Spinal cord (tissue), 10 donors: ENCODE data around the gene SYP. TPM values are rescaled to one million over a fixed set of nuclear protein-coding genes. Genes with fewer than 3 reads are reported as not detected.

Experiments used
- DNase-seq, 6 donors: peaks; one replicate each; pipeline versions ENCODE4 v3.0.0 to v3.0.0-alpha.2; 2013 to 2015; ENCODE audit warnings: low spot score in 6 of 6, low read depth in 4 of 6
- H3K27ac ChIP-seq: one replicate; pipeline ENCODE4 v1.5.1; 2013; ENCODE audit warnings: low read depth, low read length, control low read depth
- H3K27me3 ChIP-seq: one replicate; pipeline ENCODE4 v1.6.1; 2013; ENCODE audit warnings: low read length; ENCODE audit not compliant: control insufficient read depth, insufficient read depth
- H3K36me3 ChIP-seq: one replicate; pipeline ENCODE4 v1.6.1; 2013; ENCODE audit warnings: low read length; ENCODE audit not compliant: control insufficient read depth, insufficient read depth
- H3K4me1 ChIP-seq: one replicate; pipeline ENCODE4 v1.6.1; 2013; ENCODE audit warnings: low read length; ENCODE audit not compliant: control insufficient read depth, insufficient read depth
- H3K4me3 ChIP-seq: one replicate; pipeline ENCODE4 v1.5.1; 2013; ENCODE audit warnings: low read depth, low read length, control low read depth
- H3K9me3 ChIP-seq: one replicate; pipeline ENCODE4 v1.6.1; 2013; ENCODE audit warnings: low read length; ENCODE audit not compliant: control insufficient read depth, insufficient read depth
- WGBS: methylation state at CpG from one replicate; pipeline ENCODE4 v1.1.5; 2013; ENCODE audit warnings: missing lambda C conversion rate; ENCODE audit not compliant: insufficient coverage; 5-methylcytosine and 5-hydroxymethylcytosine counted together
- polyA plus RNA-seq, 2 donors: library from polyadenylated mRNA; unstranded; fragments of 120-200 nt; gene quantifications; one replicate each; pipeline ENCODE4 v1.2.1, GENCODE V29; 2013; ENCODE audit not compliant: insufficient read length in 2 of 2
- total RNA-seq, 2 donors: library from RNA; depleted of rRNA in 1 of 2; stranded (reverse); fragments of 120-200 nt in 1 of 2; fragments of >200 nt in 1 of 2; gene quantifications; one replicate each; pipeline versions ENCODE4 v1.2.3 to v1.2.4, GENCODE V29; 2013 to 2014
- donor health status: healthy.

Gene SYP
- total and polyA plus RNA-seq, 4 donors = 83.5 to 344 (median 245) TPM

DNA sequence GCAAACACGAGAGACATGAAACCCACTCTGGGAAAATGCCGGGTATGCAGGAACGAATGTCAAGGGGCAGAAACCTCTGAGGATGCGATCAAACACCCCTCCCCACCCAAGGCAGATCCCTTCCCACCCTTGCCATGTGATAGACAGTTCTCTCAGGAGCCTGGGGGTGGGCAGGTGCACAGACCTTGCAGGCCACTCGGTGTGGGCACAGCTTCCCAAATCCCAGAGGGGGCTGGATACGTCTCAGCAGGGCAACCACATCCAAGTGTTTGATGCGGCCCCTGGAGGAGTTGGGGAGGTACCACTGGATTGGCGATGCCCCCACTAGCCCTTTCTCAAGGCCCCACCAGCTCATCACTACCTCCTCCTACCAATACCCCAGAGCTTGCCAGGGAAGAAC, 10.4 kb upstream of the SYP start:
- Histone ChIP-seq H3K27ac (no peak overlapping the region), H3K4me3 (no peak overlapping the region), H3K9me3 (no peaks in the 10 kb centered on the region), H3K27me3 (no peaks in the 10 kb centered on the region), H3K36me3 (no peaks in the 10 kb centered on the region), H3K4me1 (no peaks in the 10 kb centered on the region)
- WGBS = 67% methylated on average over 1 of the region's 8 CpGs
- no peak for DNase-seq

DNA sequence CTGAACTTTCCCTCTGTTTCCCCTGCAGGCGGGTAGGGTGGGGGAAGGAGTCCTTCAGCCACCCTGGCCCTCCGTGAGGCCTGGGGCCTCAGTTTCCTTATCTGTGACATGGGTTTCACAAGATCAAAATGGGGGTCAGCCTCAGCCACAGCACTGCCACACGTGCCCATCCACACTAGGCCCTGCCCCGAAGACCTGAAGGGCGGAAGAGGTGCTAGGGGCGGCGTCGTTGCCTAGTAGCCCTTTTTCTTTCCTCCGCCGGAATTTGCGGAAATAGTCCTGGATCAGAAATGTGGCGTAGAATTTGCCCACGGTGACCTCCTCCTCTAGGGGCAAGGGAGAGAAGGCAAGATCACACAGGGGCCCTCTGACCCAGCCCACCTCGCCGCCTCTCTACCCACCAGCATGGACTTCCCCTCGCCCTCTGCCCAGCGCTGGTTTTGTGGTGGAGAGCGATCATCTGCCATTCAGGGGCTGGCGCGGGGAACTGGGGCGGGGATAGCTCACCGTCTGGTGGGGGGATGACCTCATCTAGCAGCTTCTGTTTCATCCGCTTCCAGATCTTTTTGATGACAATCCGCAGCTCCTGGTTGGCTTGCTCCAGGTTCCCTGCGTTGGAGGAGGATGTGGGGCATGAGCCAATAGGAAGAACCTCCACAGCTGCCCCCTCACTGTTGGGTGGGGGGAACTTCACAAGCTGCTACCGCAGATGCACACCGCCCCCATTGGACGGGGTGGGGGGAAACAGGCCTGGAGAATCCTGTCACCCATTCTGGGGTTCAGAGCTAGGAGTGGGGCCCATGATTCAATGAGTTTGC, 9.7 kb upstream of the SYP start:
- Histone ChIP-seq H3K36me3 (no peaks in the 10 kb centered on the region), H3K27me3 (no peaks in the 10 kb centered on the region), H3K9me3 (no peaks in the 10 kb centered on the region), H3K4me3 (no peak overlapping the region), H3K27ac (no peak overlapping the region), H3K4me1 (no peaks in the 10 kb centered on the region)
- 47% methylated on average over 18 of the region's 28 CpGs for WGBS
- no peak for DNase-seq

DNA sequence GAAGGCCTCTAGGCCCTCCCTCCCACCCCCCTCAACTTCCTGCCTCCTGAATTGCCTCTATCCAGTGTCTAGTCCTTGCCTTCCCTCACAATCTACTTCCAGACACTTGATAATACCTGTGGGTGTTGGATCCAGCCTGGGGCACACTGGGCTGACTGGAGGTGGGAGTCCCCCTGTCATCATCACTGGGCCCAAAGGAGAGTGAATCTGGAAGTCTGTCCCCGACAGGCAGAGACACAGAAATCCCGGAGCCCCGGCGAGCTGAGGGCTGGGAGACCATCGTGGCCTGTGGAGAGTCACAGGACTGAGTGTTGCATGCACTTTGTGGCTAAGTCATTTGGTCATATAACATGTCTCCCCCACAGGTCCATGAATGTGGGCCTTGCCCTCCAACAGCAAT, 8.4 kb upstream of the SYP start:
- Histone ChIP-seq H3K27me3 (no peaks in the 10 kb centered on the region), H3K36me3 (no peaks in the 10 kb centered on the region), H3K27ac (no peak overlapping the region), H3K4me1 (no peaks in the 10 kb centered on the region), H3K9me3 (peaks cover 2% of the 10 kb centered on the region), H3K4me3 (no peak overlapping the region)
- 85% methylated on average over 4 of the region's 5 CpGs for WGBS
- no peak for DNase-seq

DNA sequence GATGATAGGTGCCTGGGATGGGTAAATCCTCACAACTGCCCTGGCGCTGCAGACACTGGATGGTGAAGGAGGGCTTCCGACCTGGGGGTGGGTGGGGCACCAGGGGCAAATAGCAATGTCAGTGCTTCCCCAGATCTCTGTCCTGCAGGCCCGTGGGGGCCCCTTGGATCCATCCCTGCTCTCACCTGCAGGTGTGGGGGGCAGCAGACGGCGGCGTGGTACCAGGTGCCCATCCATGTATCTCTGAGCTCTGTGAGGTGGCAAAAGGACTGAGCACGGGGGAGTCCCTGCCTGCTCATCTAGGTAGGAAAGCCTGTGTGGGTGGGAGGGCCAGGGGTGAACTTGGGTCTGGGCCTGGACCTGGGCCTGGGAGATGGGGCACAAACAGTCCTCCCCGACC, 6.5 kb upstream of the SYP start:
- Histone ChIP-seq H3K36me3 (no peaks in the 10 kb centered on the region), H3K4me3 (no peak overlapping the region), H3K9me3 (peaks cover 2% of the 10 kb centered on the region), H3K4me1 (no peaks in the 10 kb centered on the region), H3K27ac (no peak overlapping the region), H3K27me3 (no peaks in the 10 kb centered on the region)
- no peak for DNase-seq
- 65% methylated on average over 7 of the region's 8 CpGs for WGBS

DNA sequence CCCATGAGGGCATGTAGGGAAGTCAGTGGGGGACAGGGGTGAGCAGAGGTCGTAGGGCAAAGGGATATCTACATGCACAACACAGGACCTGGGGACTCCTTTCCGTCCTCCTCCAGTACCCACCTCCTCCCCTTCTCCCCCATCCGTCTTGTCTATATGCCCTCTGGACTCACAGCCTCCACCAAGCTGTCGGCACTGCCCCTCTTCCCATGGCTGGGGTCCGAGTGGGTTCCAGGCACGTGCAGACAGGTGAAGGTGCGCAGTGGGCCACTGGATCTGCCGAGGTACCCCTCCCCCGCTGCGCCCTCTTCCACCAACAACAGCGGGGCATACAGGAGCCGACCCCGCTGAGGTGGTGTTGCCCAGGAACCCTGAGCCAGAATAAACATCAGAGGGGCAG, 5.5 kb upstream of the SYP start:
- H3K27me3 ChIP-seq = no peaks in the 10 kb centered on the region
- H3K4me3 ChIP-seq = no peak overlapping the region
- H3K27ac ChIP-seq = no peak overlapping the region
- DNase-seq = no peak
- H3K4me1 ChIP-seq = peaks cover 5% of the 10 kb centered on the region
- WGBS = 70% methylated on average over 9 of the region's 13 CpGs
- peaks cover 2% of the 10 kb centered on the region for H3K9me3 ChIP-seq
- no peaks in the 10 kb centered on the region for H3K36me3 ChIP-seq

DNA sequence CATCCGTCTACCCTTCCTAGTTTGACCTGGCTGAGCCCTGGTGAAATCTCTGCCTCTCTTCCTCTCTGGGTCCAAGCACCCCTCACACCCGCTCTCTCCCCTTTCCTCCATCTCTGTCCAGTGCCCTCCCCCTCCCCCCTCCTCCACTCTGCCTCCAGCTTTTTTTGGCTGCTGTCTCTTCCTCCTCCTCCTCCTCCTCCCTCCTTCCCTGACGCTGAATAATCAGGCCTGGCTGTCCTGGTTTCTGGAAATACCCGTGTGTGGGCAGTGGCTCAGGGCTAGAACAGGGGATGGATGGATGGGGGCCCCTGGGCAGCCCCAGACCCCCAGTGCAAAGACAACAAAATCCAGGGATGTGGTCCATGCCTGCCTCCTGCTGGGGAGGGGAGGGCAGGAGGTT, 4.7 kb upstream of the SYP start:
- Histone ChIP-seq H3K9me3 (peaks cover 2% of the 10 kb centered on the region), H3K4me1 (peaks cover 6% of the 10 kb centered on the region), H3K27ac (no peak overlapping the region), H3K27me3 (no peaks in the 10 kb centered on the region), H3K36me3 (no peaks in the 10 kb centered on the region), H3K4me3 (no peak overlapping the region)
- no peak for DNase-seq
- 36% methylated on average over 4 of the region's 4 CpGs for WGBS

DNA sequence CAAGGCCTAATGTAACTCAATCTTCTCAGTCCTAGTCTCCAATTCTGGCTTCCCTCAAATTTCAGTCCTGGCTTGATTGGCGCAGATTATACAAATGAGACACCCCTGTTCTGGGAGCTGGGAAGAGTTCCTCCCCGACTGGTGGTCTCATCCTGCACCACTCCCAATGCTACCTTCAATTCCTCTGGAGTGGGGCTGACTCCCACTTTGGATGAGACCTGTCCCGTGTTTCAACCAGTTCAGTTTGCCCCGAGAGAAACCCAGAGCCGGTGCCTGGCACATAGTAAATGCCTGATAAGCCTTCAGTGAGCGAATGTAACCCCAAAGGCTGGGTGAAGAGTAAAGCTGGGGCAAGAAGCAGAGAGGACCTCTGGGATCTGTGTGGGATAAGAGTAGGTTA, 4.0 kb upstream of the SYP start:
- Histone ChIP-seq H3K9me3 (peaks cover 2% of the 10 kb centered on the region), H3K4me3 (no peak overlapping the region), H3K27ac (no peak overlapping the region), H3K27me3 (no peaks in the 10 kb centered on the region), H3K4me1 (peaks cover 7% of the 10 kb centered on the region), H3K36me3 (no peaks in the 10 kb centered on the region)
- WGBS = 78% methylated on average over 6 of the region's 6 CpGs
- DNase-seq = no peak

DNA sequence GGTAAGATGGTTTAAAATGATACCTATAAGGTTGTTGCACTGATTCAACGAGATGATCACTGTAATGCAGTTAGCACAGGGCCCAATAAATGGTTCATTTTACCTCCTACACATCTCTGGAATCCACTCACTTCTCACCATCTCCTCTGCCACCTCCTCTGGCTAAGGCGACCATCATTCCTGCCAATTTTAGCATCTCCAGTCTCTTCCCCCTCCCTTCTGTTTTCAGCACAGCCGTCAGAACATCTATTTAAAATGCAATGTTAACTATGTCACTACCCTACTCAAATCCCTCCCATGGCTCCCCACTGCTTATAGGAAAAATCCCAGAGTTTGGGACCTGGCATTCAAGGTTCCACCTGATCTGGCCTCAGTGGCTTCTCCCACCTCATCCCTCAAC, 3.5 kb upstream of the SYP start:
- 50% methylated on average over 3 of the region's 3 CpGs for WGBS
- no peak overlapping the region for H3K27ac ChIP-seq

DNA sequence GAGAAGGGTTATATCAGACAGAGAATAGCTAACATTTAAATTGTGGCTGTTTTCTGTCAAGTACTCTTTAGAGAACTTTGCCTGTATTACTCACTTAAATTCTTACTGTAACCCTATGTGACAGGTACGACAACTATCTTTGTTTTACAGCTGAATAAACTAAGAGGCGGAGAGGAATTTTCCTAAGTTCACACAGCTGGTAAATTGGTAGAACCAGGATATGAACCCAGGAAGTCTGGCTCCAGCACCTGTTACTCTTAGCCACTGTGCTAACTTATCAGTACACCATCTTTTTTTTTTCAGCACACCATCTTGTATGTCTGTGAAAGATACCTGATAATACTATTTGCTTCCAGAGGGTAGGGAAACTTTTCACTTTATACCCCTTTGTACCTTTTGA, 2.0 kb upstream of the SYP start:
- no CpG with 5 or more reads among the region's 2 CpGs for WGBS
- Histone ChIP-seq H3K36me3 (peaks cover 5% of the 10 kb centered on the region), H3K4me3 (no peak overlapping the region), H3K27ac (no peak overlapping the region), H3K9me3 (peaks cover 2% of the 10 kb centered on the region), H3K27me3 (no peaks in the 10 kb centered on the region), H3K4me1 (peaks cover 12% of the 10 kb centered on the region)
- DNase-seq = no peak

More for the DNA sequence above, 3.5 kb upstream of the SYP start:
- peaks cover 12% of the 10 kb centered on the region for H3K4me1 ChIP-seq
- H3K4me3 ChIP-seq = no peak overlapping the region
- peaks cover 2% of the 10 kb centered on the region for H3K9me3 ChIP-seq
- H3K36me3 ChIP-seq = no peaks in the 10 kb centered on the region
- DNase-seq = no peak
- no peaks in the 10 kb centered on the region for H3K27me3 ChIP-seq

DNA sequence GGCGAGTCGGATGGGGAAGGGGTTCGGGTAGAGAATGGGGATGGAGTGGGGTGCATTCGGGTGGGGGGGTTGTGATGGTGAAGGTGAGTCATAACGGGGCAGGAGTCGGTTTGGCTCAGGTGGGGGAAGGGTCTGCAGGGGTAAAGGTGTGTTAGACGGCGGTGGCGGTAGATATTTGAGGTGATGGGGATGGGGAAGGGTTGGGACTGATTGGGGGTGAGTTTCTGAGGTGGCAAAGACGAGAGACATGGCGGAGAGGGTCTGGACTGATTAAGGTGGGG, 738 bp downstream of the SYP start:
- 36% methylated on average over 11 of the region's 11 CpGs for WGBS
- Histone ChIP-seq H3K27me3 (no peaks in the 10 kb centered on the region), H3K4me1 (peaks cover 12% of the 10 kb centered on the region), H3K36me3 (peaks cover 12% of the 10 kb centered on the region), H3K27ac (no peak overlapping the region), H3K4me3 (peak overlapping the region; percentile 43), H3K9me3 (peaks cover 2% of the 10 kb centered on the region)
- DNase-seq = no peak
